Panc1 (cell line): ENCODE data around the gene AACS. TPM values are rescaled to one million over a fixed set of nuclear protein-coding genes. Genes with fewer than 3 reads are reported as not detected.

Experiments
- ATAC-seq: fragments of 200-7000 bp; cut with Tn5 transposase; 2 replicates; pipeline ENCODE4 v1.9.1; 2020; ENCODE audit warnings: mild to moderate bottlenecking, moderate library complexity
- BruUV-seq: library from RNA; stranded (reverse); fragments of 400-500 nt; replicated peaks from 2 replicates; lab custom pipeline; 2021; lab: Mats Ljungman, UMichigan
- CTCF ChIA-PET: fragments of 300-600 bp; sonication (Branson Sonifier 250); formaldehyde crosslinking; loops from one replicate; lab custom pipeline; 2022; ENCODE audit warnings: antibody characterized with exemption; lab: Charles Lee
- POLR2A ChIA-PET: fragments of 300-600 bp; sonication (Branson Sonifier 250); formaldehyde crosslinking; loops from one replicate; lab custom pipeline; 2022; ENCODE audit warnings: antibody characterized with exemption; lab: Charles Lee
- DNase-seq: peaks from one replicate; pipeline ENCODE4 v3.0.0-alpha.2; 2010; ENCODE audit warnings: low read depth, low spot score
- H3K27ac ChIP-seq: 2 replicates; pipeline ENCODE4 v1.5.1; 2011; ENCODE audit warnings: mild to moderate bottlenecking, low read length, inconsistent platforms
- H3K27me3 ChIP-seq: fragments of 200-500 bp; sonication (Bioruptor generic); 2 replicates; pipeline ENCODE4 v1.6.0; 2014; ENCODE audit warnings: low read length, inconsistent platforms; ENCODE audit not compliant: control insufficient read depth, insufficient read depth
- H3K36me3 ChIP-seq: fragments of 200-500 bp; sonication (Bioruptor generic); 2 replicates; pipeline ENCODE4 v1.5.1; 2014; ENCODE audit warnings: inconsistent platforms, mild to moderate bottlenecking, low read length, moderate library complexity; ENCODE audit not compliant: control insufficient read depth, insufficient read depth
- H3K4me1 ChIP-seq: 2 replicates; pipeline ENCODE4 v1.5.1; 2011; ENCODE audit warnings: inconsistent platforms, mild to moderate bottlenecking, low read length, moderate library complexity; ENCODE audit not compliant: control insufficient read depth, insufficient read depth
- H3K4me3 ChIP-seq, 2 experiments: 2 replicates each; pipeline ENCODE4 v1.5.1; 2011 to 2012; ENCODE audit warnings: low read depth in 2 of 2, low read length in 2 of 2, mild to moderate bottlenecking in 2 of 2, inconsistent platforms in 1 of 2, moderate library complexity in 1 of 2
- H3K9me3 ChIP-seq: fragments of 200-500 bp; sonication (Bioruptor generic); 2 replicates; pipeline ENCODE4 v1.5.1; 2014; ENCODE audit warnings: low read depth, mild to moderate bottlenecking, inconsistent platforms, low read length, moderate library complexity; ENCODE audit not compliant: control insufficient read depth, insufficient read depth
- POLR2AphosphoS5 ChIP-seq: IDR thresholded peaks from 2 replicates; pipeline ENCODE4 v1.6.1; 2012; ENCODE audit warnings: mild to moderate bottlenecking, low read depth, low read length, moderate library complexity
- REST ChIP-seq, 2 experiments: IDR thresholded peaks; 2 replicates each; pipeline ENCODE4 v1.6.1; 2011 to 2012; ENCODE audit warnings: low read depth in 2 of 2, control low read depth in 1 of 2, low read length in 1 of 2, mild to moderate bottlenecking in 1 of 2, moderate library complexity in 1 of 2; ENCODE audit not compliant: insufficient read depth in 1 of 2
- SIN3A ChIP-seq: IDR thresholded peaks from 2 replicates; pipeline ENCODE4 v1.6.1; 2012; ENCODE audit warnings: low read depth, mild to moderate bottlenecking, low read length, moderate library complexity, borderline replicate concordance; ENCODE audit not compliant: insufficient read depth
- TCF7L2 ChIP-seq: IDR thresholded peaks from 2 replicates; pipeline ENCODE4 v1.6.1; 2011; ENCODE audit warnings: mild to moderate bottlenecking, low read depth, low read length, inconsistent platforms
- in situ Hi-C: cut with HindIII; loops from 2 replicates; pipeline ENCODE4 v1.10.0; 2016; ENCODE audit warnings: low sequenced_read_pairs, low pct_unique_long_range_greater_than_20kb
- intact Hi-C: fragments of 100-400 bp; cut with micrococcal nuclease; formaldehyde crosslinking; loops from one replicate; pipeline ENCODE4 v1.10.0; 2022; ENCODE audit not compliant: unreplicated experiment
- total RNA-seq: library from RNA; stranded (reverse); gene quantifications from one replicate; pipeline ENCODE4 v1.2.1, GENCODE V29; 2021; ENCODE audit not compliant: unreplicated experiment
- TF ChIP-seq, protein P1 (sequence below): fragments of 450-650 bp; IDR thresholded peaks from 2 replicates; pipeline ENCODE4 v1.5.1; 2017; ENCODE audit warnings: mild to moderate bottlenecking

Gene AACS
- total RNA-seq, 1 experiment from 2014 or later = 34.7 TPM

- H3K27me3 ChIP-seq = peaks cover 10% of the 10 kb centered on the region
- H3K4me3 ChIP-seq = no peak overlapping the region
- peaks cover 2% of the 10 kb centered on the region; the same call in 1 of the 2 replicates for H3K4me1 ChIP-seq
- H3K27ac ChIP-seq = no peak overlapping the region
- DNase-seq = no peak
- in situ Hi-C loops (no loop called here), intact Hi-C loops (no loop called here)
- no peak for ATAC-seq
- no peaks in the 10 kb centered on the region for H3K36me3 ChIP-seq
- POLR2A ChIA-PET = no interaction called here
- BruUV-seq = no TSS peak
- no peaks in the 10 kb centered on the region for H3K9me3 ChIP-seq
- no peak for TF ChIP-seq REST (IDR thresholded peaks at IDR 0.05; ENCODE audit: insufficient read depth in 1 of 2, low read depth in 2 of 2, low read length in 1 of 2)
- no peak for TF ChIP-seq TCF7L2
- TF ChIP-seq SIN3A = no peak
- TF ChIP-seq, protein P1, sequence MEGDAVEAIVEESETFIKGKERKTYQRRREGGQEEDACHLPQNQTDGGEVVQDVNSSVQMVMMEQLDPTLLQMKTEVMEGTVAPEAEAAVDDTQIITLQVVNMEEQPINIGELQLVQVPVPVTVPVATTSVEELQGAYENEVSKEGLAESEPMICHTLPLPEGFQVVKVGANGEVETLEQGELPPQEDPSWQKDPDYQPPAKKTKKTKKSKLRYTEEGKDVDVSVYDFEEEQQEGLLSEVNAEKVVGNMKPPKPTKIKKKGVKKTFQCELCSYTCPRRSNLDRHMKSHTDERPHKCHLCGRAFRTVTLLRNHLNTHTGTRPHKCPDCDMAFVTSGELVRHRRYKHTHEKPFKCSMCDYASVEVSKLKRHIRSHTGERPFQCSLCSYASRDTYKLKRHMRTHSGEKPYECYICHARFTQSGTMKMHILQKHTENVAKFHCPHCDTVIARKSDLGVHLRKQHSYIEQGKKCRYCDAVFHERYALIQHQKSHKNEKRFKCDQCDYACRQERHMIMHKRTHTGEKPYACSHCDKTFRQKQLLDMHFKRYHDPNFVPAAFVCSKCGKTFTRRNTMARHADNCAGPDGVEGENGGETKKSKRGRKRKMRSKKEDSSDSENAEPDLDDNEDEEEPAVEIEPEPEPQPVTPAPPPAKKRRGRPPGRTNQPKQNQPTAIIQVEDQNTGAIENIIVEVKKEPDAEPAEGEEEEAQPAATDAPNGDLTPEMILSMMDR = no peak
- no peak for TF ChIP-seq POLR2AphosphoS5
- CTCF ChIA-PET = no interaction called here
Observed at GRCh38 chr12:125178222-125178621, 113.0 kb downstream of the AACS start.

GRCh38 chr12:125180144-125180543 is 114.9 kb downstream of the AACS start:
- BruUV-seq = no TSS peak
- no peak overlapping the region for H3K4me3 ChIP-seq
- H3K27me3 ChIP-seq = peaks cover 9% of the 10 kb centered on the region
- TF ChIP-seq, protein P1 = no peak
- no peak for TF ChIP-seq TCF7L2
- TF ChIP-seq REST (IDR thresholded peaks at IDR 0.05; ENCODE audit: insufficient read depth in 1 of 2, low read depth in 2 of 2, low read length in 1 of 2) = no peak
- TF ChIP-seq POLR2AphosphoS5 = no peak
- no peak for TF ChIP-seq SIN3A
- no peaks in the 10 kb centered on the region for H3K9me3 ChIP-seq
- no peak overlapping the region for H3K27ac ChIP-seq
- ChIA-PET CTCF (no interaction called here), POLR2A (no interaction called here)
- H3K36me3 ChIP-seq = no peaks in the 10 kb centered on the region
- in situ Hi-C loops = no loop called here
- ATAC-seq (no peak), DNase-seq (no peak)
- peaks cover 2% of the 10 kb centered on the region for H3K4me1 ChIP-seq
- intact Hi-C loops = loop anchor here (5.0 to 10.0 kb wide), 2 partner anchors 147 to 355 kb away; no protein-coding TSS in a partner anchor
